ENCODE data around the gene PSMA6. TPM values are rescaled to one million over a fixed set of nuclear protein-coding genes. Genes with fewer than 3 reads are reported as not detected.

PSMA6 gene
- total RNA-seq (ENCODE audit: low replicate concordance): 241 and 344 TPM in 2 replicates

DNA sequence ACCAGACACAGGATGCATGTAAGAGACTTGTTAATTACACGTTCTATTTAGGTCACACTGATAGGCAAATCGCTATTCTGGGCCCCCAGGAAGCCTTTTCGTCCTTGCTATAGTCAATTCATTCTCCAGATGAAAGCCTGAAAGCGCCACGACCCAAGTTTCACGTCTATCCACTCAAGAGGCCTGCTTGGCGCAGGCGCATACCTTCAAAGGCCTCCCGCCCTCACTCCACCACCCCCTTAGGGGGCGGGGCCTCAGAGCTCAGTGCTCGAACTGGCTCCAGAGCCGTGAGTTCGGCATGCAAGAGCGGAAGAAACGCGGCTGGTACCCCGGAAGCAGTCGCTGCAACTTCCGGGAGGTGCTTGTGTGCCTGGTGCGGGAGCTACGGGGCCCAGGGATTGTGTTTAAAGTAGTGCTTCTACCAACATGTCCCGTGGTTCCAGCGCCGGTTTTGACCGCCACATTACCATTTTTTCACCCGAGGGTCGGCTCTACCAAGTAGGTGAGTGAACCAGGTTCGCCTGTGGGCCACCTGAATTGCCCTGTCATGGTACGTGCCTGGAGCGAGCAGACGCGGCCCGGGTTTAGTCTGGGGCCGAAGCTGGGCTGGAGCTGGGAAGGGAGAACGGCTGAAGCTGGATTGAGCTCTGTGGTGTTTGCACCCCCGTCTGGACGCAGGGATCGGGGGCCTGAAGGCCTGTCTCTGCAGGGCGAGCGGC is at the start of gene PSMA6:
Gene PSMA6, plus strand, starts transcription at position 332 of the 719 bp plus-strand sequence. Its CDS starts 95 bp downstream, at position 427.
- Histone ChIP-seq H3K9me3 (ENCODE audit: low read depth) (no peaks in the 10 kb centered on the region), H3K9ac (peak within 1 kb of the TSS; percentile 94), H4K20me1 (ENCODE audit: low read depth) (peaks cover 38% of the 10 kb centered on the region), H2AFZ (replicated peaks) (peak within 1 kb of the TSS; percentile 66), H3K4me2 (peak within 1 kb of the TSS; percentile 85), H3K27ac (peak within 1 kb of the TSS; percentile 87), H3K4me3 (peak within 1 kb of the TSS; percentile 81), H3K79me2 (ENCODE audit: low read depth) (peaks cover 50% of the 10 kb centered on the region), H3K36me3 (no peaks in the 10 kb centered on the region), H3F3A (ENCODE audit: low read depth) (peaks cover 10% of the 10 kb centered on the region), H3K27me3 (no peaks in the 10 kb centered on the region), H3K4me1 (peaks cover 7% of the 10 kb centered on the region)
- Mint-ChIP-seq H3K36me3 (no peaks in the 10 kb centered on the region), H3K4me3 (peak within 1 kb of the TSS; percentile 99), H3K4me1 (peaks cover 22% of the 10 kb centered on the region), H3K27ac (peak within 1 kb of the TSS; percentile 93), H3K9me3 (no peaks in the 10 kb centered on the region), H3K27me3 (ENCODE audit: insufficient read depth, low read depth) (peaks cover 3% of the 10 kb centered on the region)
- peak; percentile 100 for DNase-seq (ENCODE audit: low spot score)
- TF ChIP-seq EZH2phosphoT487 (IDR thresholded peaks at IDR 0.05) (no peak), EZH2 (IDR thresholded peaks at IDR 0.05) (no peak)
- TF ChIP-seq, protein P1, sequence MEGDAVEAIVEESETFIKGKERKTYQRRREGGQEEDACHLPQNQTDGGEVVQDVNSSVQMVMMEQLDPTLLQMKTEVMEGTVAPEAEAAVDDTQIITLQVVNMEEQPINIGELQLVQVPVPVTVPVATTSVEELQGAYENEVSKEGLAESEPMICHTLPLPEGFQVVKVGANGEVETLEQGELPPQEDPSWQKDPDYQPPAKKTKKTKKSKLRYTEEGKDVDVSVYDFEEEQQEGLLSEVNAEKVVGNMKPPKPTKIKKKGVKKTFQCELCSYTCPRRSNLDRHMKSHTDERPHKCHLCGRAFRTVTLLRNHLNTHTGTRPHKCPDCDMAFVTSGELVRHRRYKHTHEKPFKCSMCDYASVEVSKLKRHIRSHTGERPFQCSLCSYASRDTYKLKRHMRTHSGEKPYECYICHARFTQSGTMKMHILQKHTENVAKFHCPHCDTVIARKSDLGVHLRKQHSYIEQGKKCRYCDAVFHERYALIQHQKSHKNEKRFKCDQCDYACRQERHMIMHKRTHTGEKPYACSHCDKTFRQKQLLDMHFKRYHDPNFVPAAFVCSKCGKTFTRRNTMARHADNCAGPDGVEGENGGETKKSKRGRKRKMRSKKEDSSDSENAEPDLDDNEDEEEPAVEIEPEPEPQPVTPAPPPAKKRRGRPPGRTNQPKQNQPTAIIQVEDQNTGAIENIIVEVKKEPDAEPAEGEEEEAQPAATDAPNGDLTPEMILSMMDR (IDR thresholded peaks at IDR 0.05): no peak

- no peak overlapping the region for H3K27ac Mint-ChIP-seq
- no peak overlapping the region for H3K9ac ChIP-seq
- no peaks in the 10 kb centered on the region for H4K20me1 ChIP-seq (ENCODE audit: low read depth)
- H3K36me3 Mint-ChIP-seq: peaks cover 3% of the 10 kb centered on the region
- H3F3A ChIP-seq (ENCODE audit: low read depth): no peaks in the 10 kb centered on the region
- no peaks in the 10 kb centered on the region for H3K79me2 ChIP-seq (ENCODE audit: low read depth)
- no peak overlapping the region for H3K4me3 ChIP-seq
- no peak overlapping the region for H3K4me3 Mint-ChIP-seq
- H3K27me3 Mint-ChIP-seq (ENCODE audit: insufficient read depth, low read depth): no peaks in the 10 kb centered on the region
- TF ChIP-seq, protein P1 (IDR thresholded peaks at IDR 0.05): no peak
- H3K27ac ChIP-seq: no peak overlapping the region
- no peak overlapping the region for H3K4me2 ChIP-seq
- peaks cover 4% of the 10 kb centered on the region for H3K4me1 ChIP-seq
- no peak for DNase-seq (ENCODE audit: low spot score)
- no peaks in the 10 kb centered on the region for H3K4me1 Mint-ChIP-seq
- no peak overlapping the region for H2AFZ ChIP-seq (replicated peaks)
- no peaks in the 10 kb centered on the region for H3K36me3 ChIP-seq
- H3K9me3 Mint-ChIP-seq: no peaks in the 10 kb centered on the region
- no peaks in the 10 kb centered on the region for H3K27me3 ChIP-seq
- H3K9me3 ChIP-seq (ENCODE audit: low read depth): no peaks in the 10 kb centered on the region
Observed at GRCh38 chr14:35242599-35243311, 49.4 kb upstream of the PSMA6 start.

GRCh38 chr14:35243956-35244355 is 48.2 kb upstream of the PSMA6 start:
- Mint-ChIP-seq H3K9me3 (no peaks in the 10 kb centered on the region), H3K4me3 (no peak overlapping the region), H3K27me3 (ENCODE audit: insufficient read depth, low read depth) (no peaks in the 10 kb centered on the region), H3K36me3 (peaks cover 3% of the 10 kb centered on the region), H3K4me1 (no peaks in the 10 kb centered on the region), H3K27ac (no peak overlapping the region)
- H3K4me1 ChIP-seq: peaks cover 4% of the 10 kb centered on the region
- H3K4me3 ChIP-seq: no peak overlapping the region
- H3K27me3 ChIP-seq: no peaks in the 10 kb centered on the region
- DNase-seq (ENCODE audit: low spot score): no peak
- no peaks in the 10 kb centered on the region for H3K79me2 ChIP-seq (ENCODE audit: low read depth)
- no peaks in the 10 kb centered on the region for H4K20me1 ChIP-seq (ENCODE audit: low read depth)
- H3F3A ChIP-seq (ENCODE audit: low read depth): no peaks in the 10 kb centered on the region
- no peak overlapping the region for H3K4me2 ChIP-seq
- no peaks in the 10 kb centered on the region for H3K9me3 ChIP-seq (ENCODE audit: low read depth)
- H3K9ac ChIP-seq: no peak overlapping the region
- TF ChIP-seq, protein P1 (IDR thresholded peaks at IDR 0.05): no peak
- no peak for TF ChIP-seq EZH2 (IDR thresholded peaks at IDR 0.05)
- no peak for TF ChIP-seq EZH2phosphoT487 (IDR thresholded peaks at IDR 0.05)
- H3K27ac ChIP-seq: no peak overlapping the region
- no peak overlapping the region for H2AFZ ChIP-seq (replicated peaks)
- H3K36me3 ChIP-seq: no peaks in the 10 kb centered on the region

All from neural progenitor cell (in vitro differentiated cells).